H1 (cell line): ENCODE data around the gene FYB2. TPM values are rescaled to one million over a fixed set of nuclear protein-coding genes. Genes with fewer than 3 reads are reported as not detected.
A peak's percentile ranks its signal among the peaks of the same experiment; 100 is the strongest.

ENCODE experiments used
- CTCF ChIA-PET: fragments of 300-600 bp; sonication (Branson Sonifier 250); formaldehyde crosslinking; loops from one replicate; lab custom pipeline; 2021; ENCODE audit not compliant: partially characterized antibody; lab: Charles Lee
- POLR2A ChIA-PET: fragments of 300-600 bp; sonication (Branson Sonifier 250); formaldehyde crosslinking; loops from one replicate; lab custom pipeline; 2021; ENCODE audit warnings: inconsistent platforms; ENCODE audit not compliant: partially characterized antibody; lab: Charles Lee
- DNase-seq, 2 experiments: peaks; one replicate each; pipeline versions ENCODE4 v3.0.0 to v3.0.0-alpha.2; 2010 to 2022; ENCODE audit warnings: low spot score in 2 of 2, low read depth in 1 of 2, mixed read lengths in 1 of 2
- FAIRE-seq: peaks from 2 replicates; lab custom pipeline; 2011; peaks lifted over from hg19 to GRCh38; lab: Jason Lieb, UNC
- H2AFZ ChIP-seq: 2 replicates; pipeline ENCODE4 v1.8.1; 2012; ENCODE audit warnings: low read length, inconsistent platforms
- H2AK5ac ChIP-seq: 2 replicates; pipeline ENCODE4 v1.6.1; 2013; ENCODE audit warnings: low read depth, low read length
- H2BK120ac ChIP-seq: replicated peaks from 2 replicates; pipeline ENCODE3; 2013; ENCODE audit warnings: low read depth, low read length, inconsistent platforms
- H2BK12ac ChIP-seq: 2 replicates; pipeline ENCODE4 v1.6.1; 2013; ENCODE audit warnings: low read depth, low read length
- H2BK15ac ChIP-seq: 2 replicates; pipeline ENCODE4 v1.6.1; 2013; ENCODE audit warnings: low read length
- H2BK20ac ChIP-seq: 2 replicates; pipeline ENCODE4 v1.6.1; 2013; ENCODE audit warnings: low read length
- H2BK5ac ChIP-seq: 2 replicates; pipeline ENCODE4 v1.6.1; 2013; ENCODE audit warnings: low read depth, low read length
- H3K14ac ChIP-seq: 2 replicates; pipeline ENCODE4 v1.6.1; 2013; ENCODE audit warnings: inconsistent platforms; ENCODE audit not compliant: insufficient read length
- H3K18ac ChIP-seq: 2 replicates; pipeline ENCODE4 v1.6.1; 2013; ENCODE audit warnings: low read length; ENCODE audit errors: extremely low read depth
- H3K23ac ChIP-seq: 2 replicates; pipeline ENCODE4 v1.6.1; 2013; ENCODE audit warnings: inconsistent platforms; ENCODE audit not compliant: insufficient read length
- H3K23me2 ChIP-seq: 2 replicates; pipeline ENCODE4 v1.6.1; 2013; ENCODE audit warnings: low read depth, low read length
- H3K27ac ChIP-seq: 2 replicates; pipeline ENCODE4 v1.6.1; 2011; ENCODE audit warnings: low read depth, low read length, inconsistent platforms
- H3K27me3 ChIP-seq, 4 experiments: replicated peaks in 1 of 4; 1 replicate in 1 of 4; 2 replicates in 3 of 4; pipeline versions ENCODE4 v1.6.1 to v1.8.1; 2011 to 2013; ENCODE audit warnings: low read length in 3 of 4, mild to moderate bottlenecking in 3 of 4, inconsistent platforms in 2 of 4, mixed read lengths in 2 of 4, moderate library complexity in 1 of 4; ENCODE audit not compliant: control insufficient read depth in 3 of 4, insufficient read depth in 3 of 4; ENCODE audit errors: extremely low read depth in 1 of 4
- H3K36me3 ChIP-seq, 4 experiments: 2 replicates each; pipeline versions ENCODE4 v1.6.1 to v1.8.1; 2011 to 2013; ENCODE audit warnings: mild to moderate bottlenecking in 4 of 4, low read length in 3 of 4, moderate library complexity in 2 of 4, control low read depth in 1 of 4, inconsistent platforms in 1 of 4; ENCODE audit not compliant: insufficient read depth in 4 of 4, control insufficient read depth in 2 of 4
- H3K4ac ChIP-seq: replicated peaks from 2 replicates; pipeline ENCODE3; 2013; ENCODE audit warnings: low read length, low read depth, mixed read lengths, inconsistent platforms; ENCODE audit not compliant: insufficient read length
- H3K4me1 ChIP-seq, 4 experiments: replicated peaks in 1 of 4; 1 replicate in 1 of 4; 2 replicates in 3 of 4; pipeline versions ENCODE4 v1.6.1 to v1.8.1; 2011 to 2013; ENCODE audit warnings: low read length in 3 of 4, inconsistent platforms in 2 of 4, mixed read lengths in 1 of 4; ENCODE audit not compliant: insufficient read depth in 4 of 4, control insufficient read depth in 3 of 4
- H3K4me2 ChIP-seq, 2 experiments: 2 replicates each; pipeline versions ENCODE4 v1.6.1 to v1.8.1; 2011 to 2013; ENCODE audit warnings: low read depth in 2 of 2, low read length in 2 of 2, control low read depth in 1 of 2, inconsistent platforms in 1 of 2, mild to moderate bottlenecking in 1 of 2; ENCODE audit not compliant: insufficient read depth in 1 of 2
- H3K4me3 ChIP-seq, 4 experiments: fragments of 200-600, 300-600 bp in 1 of 4; sonication (generic), shearing (Covaris generic), sonication (Bioruptor Twin) in 1 of 4; 2 replicates each; pipeline versions ENCODE4 v1.5.1 to v1.8.1; 2011 to 2016; ENCODE audit warnings: low read length in 4 of 4, low read depth in 3 of 4, control low read depth in 2 of 4, inconsistent platforms in 2 of 4, mild to moderate bottlenecking in 2 of 4, mixed read lengths in 1 of 4, moderate library complexity in 1 of 4; ENCODE audit not compliant: insufficient read depth in 2 of 4; ENCODE audit errors: extremely low read depth in 1 of 4
- H3K56ac ChIP-seq: replicated peaks from 2 replicates; pipeline ENCODE3; 2013; ENCODE audit warnings: low read depth, mild to moderate bottlenecking, mixed read lengths, low read length, inconsistent platforms; ENCODE audit not compliant: insufficient read length
- H3K79me1 ChIP-seq: 2 replicates; pipeline ENCODE4 v1.6.1; 2013; ENCODE audit warnings: low read depth, low read length, control low read depth
- H3K79me2 ChIP-seq, 2 experiments: 2 replicates each; pipeline versions ENCODE4 v1.6.1 to v1.8.1; 2012 to 2013; ENCODE audit warnings: low read length in 2 of 2, mild to moderate bottlenecking in 2 of 2, inconsistent platforms in 1 of 2; ENCODE audit not compliant: insufficient read depth in 2 of 2, control insufficient read depth in 1 of 2
- H3K9ac ChIP-seq, 4 experiments: replicated peaks in 1 of 4; 1 replicate in 1 of 4; 2 replicates in 3 of 4; pipeline versions ENCODE4 v1.6.1 to v1.8.1; 2011 to 2013; ENCODE audit warnings: low read depth in 3 of 4, low read length in 3 of 4, control low read depth in 2 of 4, mild to moderate bottlenecking in 2 of 4, moderate library complexity in 2 of 4, inconsistent platforms in 1 of 4; ENCODE audit errors: extremely low read depth in 1 of 4
- H3K9me3 ChIP-seq, 2 experiments: 2 replicates each; pipeline versions ENCODE4 v1.6.1 to v1.8.1; 2012 to 2013; ENCODE audit warnings: mild to moderate bottlenecking in 2 of 2, moderate library complexity in 2 of 2, control low read depth in 1 of 2, inconsistent platforms in 1 of 2, low read depth in 1 of 2, low read length in 1 of 2, mixed read lengths in 1 of 2; ENCODE audit not compliant: insufficient read depth in 2 of 2
- H4K20me1 ChIP-seq, 2 experiments: replicated peaks in 1 of 2; 2 replicates each; pipeline versions ENCODE3 to v1.8.1; 2011 to 2013; ENCODE audit warnings: inconsistent platforms in 2 of 2, low read length in 2 of 2, mild to moderate bottlenecking in 1 of 2; ENCODE audit not compliant: insufficient read depth in 2 of 2, control insufficient read depth in 1 of 2
- H4K5ac ChIP-seq: 2 replicates; pipeline ENCODE4 v1.6.1; 2013; ENCODE audit warnings: low read length, low read depth, mixed read lengths, inconsistent platforms; ENCODE audit not compliant: insufficient read length
- H4K8ac ChIP-seq: 2 replicates; pipeline ENCODE4 v1.8.0; 2013; ENCODE audit warnings: mild to moderate bottlenecking, moderate library complexity, low read length, inconsistent platforms; ENCODE audit not compliant: insufficient read depth; ENCODE audit errors: extremely low read depth
- H4K91ac ChIP-seq: replicated peaks from 2 replicates; pipeline ENCODE3; 2013; ENCODE audit warnings: low read length, mixed read lengths, inconsistent platforms; ENCODE audit not compliant: insufficient read length
- EGR1 ChIP-seq: IDR thresholded peaks from 2 replicates; pipeline ENCODE4 v1.6.1; 2011; ENCODE audit warnings: low read depth, low read length, borderline replicate concordance
- JUND ChIP-seq: IDR thresholded peaks from 2 replicates; pipeline ENCODE4 v1.6.1; 2011; ENCODE audit warnings: mild to moderate bottlenecking, improper control_type of control experiment, low read length
- KDM1A ChIP-seq: fragments of 200-600, 300-600 bp; sonication (generic); IDR thresholded peaks from 2 replicates; pipeline ENCODE4 v1.7.1; 2016; ENCODE audit warnings: mild to moderate bottlenecking, low read length, borderline replicate concordance
- PHF8 ChIP-seq: fragments of 200-600 bp; sonication (generic); conservative IDR thresholded peaks from 2 replicates; pipeline ENCODE4 v1.7.1; 2012; ENCODE audit warnings: low read depth, mild to moderate bottlenecking, inconsistent platforms, low read length, moderate library complexity
- RAD21 ChIP-seq, 2 experiments: IDR thresholded peaks in 1 of 2; conservative IDR thresholded peaks in 1 of 2; 2 replicates each; pipeline ENCODE4 v1.6.1; 2011; ENCODE audit warnings: low read depth in 2 of 2, low read length in 2 of 2, improper control_type of control experiment in 1 of 2, inconsistent platforms in 1 of 2, mild to moderate bottlenecking in 1 of 2, moderate library complexity in 1 of 2
- TBP ChIP-seq: IDR thresholded peaks from 2 replicates; pipeline ENCODE4 v1.6.1; 2011; ENCODE audit warnings: low read depth, low read length, improper control_type of control experiment
- TEAD4 ChIP-seq: IDR thresholded peaks from 2 replicates; pipeline ENCODE4 v1.6.1; 2012; ENCODE audit warnings: low read depth, low read length, inconsistent platforms, mixed read lengths
- WGBS, 2 experiments: shearing (Covaris generic) in 1 of 2; methylation state at CpG; one replicate each; pipeline versions ENCODE4 v1.1.6 to v1.1.7; 2013 to 2015; ENCODE audit warnings: low lambda C conversion rate in 2 of 2, mixed read lengths in 2 of 2, inconsistent platforms in 1 of 2, low coverage in 1 of 2, missing lambda C conversion rate in 1 of 2; ENCODE audit not compliant: insufficient replicate concordance in 2 of 2, insufficient coverage in 1 of 2, insufficient read length in 1 of 2; ENCODE audit errors: extremely low coverage in 1 of 2, missing lambda C conversion rate in 1 of 2; 5-methylcytosine and 5-hydroxymethylcytosine counted together
- polyA plus RNA-seq, 7 experiments: library from polyadenylated mRNA; depleted of rRNA in 3 of 7; stranded (reverse) in 5 of 7; unstranded in 2 of 7; fragments of >200 nt in 5 of 7; fragments of 200-250 nt in 2 of 7; gene quantifications; 1 replicate in 5 of 7; 2 replicates in 1 of 7; 4 replicates in 1 of 7; pipeline versions ENCODE4 v1.2.1 to v1.2.3, GENCODE V29; 2011 to 2013; ENCODE audit warnings: missing spikeins in 2 of 7, mixed read lengths in 2 of 7
- total RNA-seq: library from RNA; stranded (reverse); fragmentation: NEBNext Ultra II Directional; extraction: Animal tissue kit (Norgen Biotek cat#: 25700); gene quantifications from 2 replicates; pipeline ENCODE4 v1.2.1, GENCODE V29; 2021
- TF ChIP-seq, protein P1 (sequence below): IDR thresholded peaks from 2 replicates; pipeline ENCODE4 v1.6.1; 2011; ENCODE audit warnings: low read depth, mild to moderate bottlenecking, low read length; ENCODE audit not compliant: insufficient read depth
- TF ChIP-seq, protein P2 (sequence below): IDR thresholded peaks from 2 replicates; pipeline ENCODE4 v1.6.1; 2012; ENCODE audit warnings: inconsistent platforms

Gene FYB2
- total and polyA plus RNA-seq, 2 of the 8 experiments (the other 6 are each of a cell fraction or from before 2014, with no cell fraction given), result 0.11 to 0.17 TPM

DNA sequence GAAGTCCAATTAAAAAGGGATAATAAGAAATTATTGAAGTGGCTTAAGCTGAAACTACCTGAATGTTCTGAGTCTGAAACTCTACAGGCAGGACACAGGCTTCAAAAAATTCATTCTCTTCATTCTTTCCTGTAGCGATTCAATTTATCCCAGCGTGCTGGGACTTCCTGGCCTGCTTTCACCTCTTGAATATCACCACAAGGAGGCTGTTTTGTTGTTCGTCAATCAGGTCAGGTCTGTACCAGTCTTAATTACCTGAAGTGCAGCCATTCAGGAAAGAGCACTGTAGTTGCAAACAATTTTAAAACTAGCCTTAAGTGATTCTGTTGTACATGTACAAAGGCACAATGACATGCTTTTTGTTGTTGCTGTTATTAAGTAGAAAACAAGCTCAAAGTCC, 38.4 kb downstream of the FYB2 start:
- Histone ChIP-seq H3K23me2 (no peaks in the 10 kb centered on the region), H3K79me1 (no peaks in the 10 kb centered on the region), H2BK5ac (no peak overlapping the region), H2AFZ (peak overlapping the region; percentile 93), H4K91ac (no peak overlapping the region), H2BK120ac (no peak overlapping the region), H3K14ac (no peak overlapping the region), H3K18ac (no peak overlapping the region), H3K56ac (no peak overlapping the region), H4K8ac (no peak overlapping the region), H2BK20ac (no peak overlapping the region), H3K4me2 (no peak overlapping the region), H3K9me3 (no peaks in the 10 kb centered on the region), H2AK5ac (no peak overlapping the region), H3K36me3 (no peaks in the 10 kb centered on the region), H3K79me2 (no peaks in the 10 kb centered on the region), H3K4me3 (no peak overlapping the region), H3K4me1 (no peaks in the 10 kb centered on the region), H3K4ac (no peak overlapping the region), H3K23ac (no peak overlapping the region), H3K27me3 (no peaks in the 10 kb centered on the region), H3K27ac (no peak overlapping the region), H2BK12ac (no peak overlapping the region), H4K20me1 (no peaks in the 10 kb centered on the region), H2BK15ac (no peak overlapping the region), H4K5ac (no peak overlapping the region), H3K9ac (no peak overlapping the region)
- FAIRE-seq, result peak; percentile 82
- CTCF ChIA-PET, result interaction anchor here (0.9 to 3.6 kb wide), 7 partner anchors 13 to 70 kb away, joined by 3 to 21 read pairs (median 8); no protein-coding TSS in a partner anchor
- POLR2A ChIA-PET, result no interaction called here
- no peak for DNase-seq
- WGBS, 2 experiments, result 52% methylated on average over 3 of the region's 3 CpGs; no CpG with 5 or more reads in 1 of the 2 experiments
- TF ChIP-seq, protein P1, sequence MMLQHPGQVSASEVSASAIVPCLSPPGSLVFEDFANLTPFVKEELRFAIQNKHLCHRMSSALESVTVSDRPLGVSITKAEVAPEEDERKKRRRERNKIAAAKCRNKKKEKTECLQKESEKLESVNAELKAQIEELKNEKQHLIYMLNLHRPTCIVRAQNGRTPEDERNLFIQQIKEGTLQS, result no peak
- TF ChIP-seq JUND (no peak), EGR1 (no peak), KDM1A (no peak), TBP (no peak), RAD21 (IDR thresholded peaks at IDR 0.05 in 1 of 2, conservative IDR thresholded peaks at IDR 0.05 in 1 of 2; ENCODE audit: low read depth in 2 of 2, low read length in 2 of 2) (peak in 1 of 2 experiments; percentile 25; a peak in 1 of 4 replicates), PHF8 (no peak), TEAD4 (no peak)
- TF ChIP-seq, protein P2, sequence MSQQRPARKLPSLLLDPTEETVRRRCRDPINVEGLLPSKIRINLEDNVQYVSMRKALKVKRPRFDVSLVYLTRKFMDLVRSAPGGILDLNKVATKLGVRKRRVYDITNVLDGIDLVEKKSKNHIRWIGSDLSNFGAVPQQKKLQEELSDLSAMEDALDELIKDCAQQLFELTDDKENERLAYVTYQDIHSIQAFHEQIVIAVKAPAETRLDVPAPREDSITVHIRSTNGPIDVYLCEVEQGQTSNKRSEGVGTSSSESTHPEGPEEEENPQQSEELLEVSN, result no peak
